T follicular helper cell (primary cell): Measurements from ENCODE around the gene KHDC4.
"Not testable (repeated sequence)": the region's sequence is repeated elsewhere in the genome, so short reads cannot be mapped to it uniquely, and the experiment has no call there.

Experiments used
- DNase-seq: peaks from one replicate; pipeline ENCODE4 v3.0.0-alpha.2; 2020; ENCODE audit warnings: low read depth

Gene KHDC4

DNA sequence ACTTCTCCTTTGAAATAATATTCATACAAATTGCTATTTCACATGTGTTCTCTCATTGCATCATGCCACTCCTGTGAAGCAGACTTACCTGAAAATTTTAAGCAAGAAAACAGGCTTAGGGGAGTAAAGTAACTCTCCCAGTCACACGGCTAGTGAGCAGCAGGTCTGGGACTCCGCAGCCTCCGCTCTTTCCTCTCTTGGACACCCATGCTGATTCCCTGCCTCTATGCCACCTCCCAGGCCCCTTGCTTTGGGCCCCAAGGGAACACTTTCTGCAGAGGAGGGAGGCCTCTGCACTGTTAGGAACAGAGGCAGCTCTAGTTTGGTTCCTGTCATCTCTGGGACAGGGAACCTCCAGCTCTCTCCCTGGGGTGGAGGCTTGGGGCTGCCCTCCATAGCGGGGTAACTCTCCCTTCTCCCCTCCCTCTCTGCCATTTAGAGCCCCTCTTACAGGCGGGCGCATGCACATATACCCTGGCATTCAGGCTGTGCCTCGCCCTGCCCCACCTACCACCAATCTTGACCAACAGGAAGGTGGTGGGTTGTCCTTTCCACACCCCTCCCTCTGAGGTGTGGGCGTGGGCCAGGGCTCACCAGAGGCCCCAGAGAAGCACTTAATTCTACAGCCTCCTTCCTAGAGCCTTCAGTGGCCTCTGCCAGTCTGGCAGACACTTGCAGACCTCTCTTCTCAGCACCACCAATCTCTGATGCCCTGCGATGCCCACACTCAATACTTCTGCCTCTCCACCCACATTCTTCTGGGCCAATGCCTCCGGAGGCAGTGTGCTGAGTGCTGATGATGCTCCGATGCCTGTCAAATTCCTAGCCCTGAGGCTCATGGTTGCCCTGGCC is 7.0 kb upstream of the KHDC4 start, which contains the start of gene RXFP4:
TSS of gene RXFP4 (plus strand) at position 646 of the 852 bp plus-strand sequence. CDS start at position 718, 72 bp downstream.
- DNase-seq = no peak

DNA sequence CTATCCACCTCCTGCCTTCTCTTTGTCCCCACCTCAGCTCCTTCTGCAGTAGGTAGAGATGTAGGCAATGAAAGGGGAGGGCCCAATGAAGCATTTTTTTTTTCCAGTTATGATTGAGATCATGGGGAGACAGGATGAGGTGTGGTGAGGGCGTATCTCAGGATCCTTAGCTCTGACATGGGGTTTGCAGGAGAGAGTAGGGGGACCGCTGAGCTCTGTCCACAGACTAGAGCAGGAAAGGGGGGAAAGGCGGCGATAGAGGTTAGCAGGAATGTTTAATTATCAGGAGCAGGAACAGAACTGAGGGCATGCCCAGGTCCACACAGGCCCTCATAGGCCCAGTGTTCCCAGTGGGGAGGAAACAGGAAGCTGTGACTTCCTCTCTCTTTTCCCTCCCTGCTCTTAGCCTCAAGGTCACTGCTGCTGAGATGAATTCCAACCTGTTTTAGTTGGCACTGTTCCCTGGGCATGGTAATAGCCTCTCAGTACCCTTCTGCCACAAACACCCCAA is 6.3 kb upstream of the KHDC4 start:
- no peak for DNase-seq

DNA sequence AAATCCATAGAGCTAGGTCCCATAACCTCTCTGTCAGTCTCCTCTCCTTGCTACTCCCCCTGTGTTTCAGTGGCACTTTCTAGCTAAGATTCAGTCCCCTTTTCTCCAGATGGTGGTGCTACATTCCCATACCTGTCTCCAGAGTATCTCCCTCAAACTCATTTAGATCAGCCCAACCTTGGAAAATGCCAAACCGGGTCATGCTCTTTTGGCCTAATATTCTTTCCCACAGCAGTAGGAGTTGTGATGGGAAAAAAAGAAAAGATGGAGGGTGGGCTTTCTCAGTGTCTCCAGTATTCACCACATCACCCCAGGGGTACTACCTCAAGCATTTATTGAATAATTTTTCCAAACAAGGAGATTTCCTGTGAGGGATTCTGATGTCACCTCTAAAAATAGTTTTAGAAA is 4.0 kb upstream of the KHDC4 start:
- no peak for DNase-seq

DNA sequence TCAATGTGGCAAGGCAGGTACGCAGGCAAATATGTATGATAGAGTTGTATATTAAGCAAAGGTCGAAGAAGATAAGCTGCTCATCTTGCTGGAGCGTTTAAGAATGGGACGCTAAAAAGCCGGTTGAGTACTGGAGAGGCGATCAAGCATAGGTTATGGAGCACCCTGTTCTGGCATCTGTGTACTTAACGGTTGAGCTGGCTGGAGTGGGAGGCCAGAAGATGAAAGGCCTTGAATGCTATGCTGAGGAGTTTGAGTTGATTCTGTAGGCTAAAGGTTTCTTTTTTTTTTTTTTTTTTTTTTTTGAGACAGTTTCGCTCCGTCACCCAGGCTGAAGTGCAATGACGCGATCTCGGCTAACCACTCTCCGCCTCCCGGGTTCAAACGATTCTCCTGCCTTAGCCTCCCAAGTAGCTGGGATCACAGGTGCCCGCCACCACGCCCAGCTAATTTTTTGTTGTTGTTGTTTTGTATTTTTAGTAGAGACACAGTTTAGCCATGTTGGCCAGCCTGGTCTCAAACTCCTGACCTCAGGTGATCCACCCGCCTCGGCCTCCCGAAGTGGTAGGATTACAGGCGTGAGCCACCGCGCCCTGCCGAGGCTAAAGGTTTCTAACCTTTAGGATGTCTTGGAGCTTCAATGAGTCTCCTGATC is 850 bp upstream of the KHDC4 start:
- no peak for DNase-seq

DNA sequence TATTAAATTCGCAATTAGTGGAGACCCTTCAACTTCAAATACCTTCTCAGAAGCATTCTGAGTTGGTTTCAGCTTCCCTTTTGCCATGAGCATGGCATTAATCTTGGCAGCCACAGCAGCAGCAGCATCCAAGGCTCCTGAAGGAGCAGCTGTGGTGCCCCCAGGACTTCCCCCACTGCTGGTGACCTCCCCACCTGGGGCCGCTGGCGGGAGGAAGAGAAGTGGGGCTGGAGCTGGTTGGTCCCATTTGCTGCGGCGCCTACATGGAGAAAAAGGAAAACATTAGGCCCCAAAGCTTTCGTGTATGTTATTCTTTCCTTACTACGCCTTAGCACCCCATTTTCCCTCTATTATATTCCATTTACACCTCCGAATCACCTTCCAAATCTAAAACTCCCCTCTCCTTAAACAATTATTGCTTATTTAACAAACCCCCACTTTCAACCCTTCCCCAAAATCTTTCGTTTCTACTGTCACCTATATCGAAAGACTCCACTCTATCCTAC is 569 bp downstream of the KHDC4 start:
- DNase-seq = no peak

DNA sequence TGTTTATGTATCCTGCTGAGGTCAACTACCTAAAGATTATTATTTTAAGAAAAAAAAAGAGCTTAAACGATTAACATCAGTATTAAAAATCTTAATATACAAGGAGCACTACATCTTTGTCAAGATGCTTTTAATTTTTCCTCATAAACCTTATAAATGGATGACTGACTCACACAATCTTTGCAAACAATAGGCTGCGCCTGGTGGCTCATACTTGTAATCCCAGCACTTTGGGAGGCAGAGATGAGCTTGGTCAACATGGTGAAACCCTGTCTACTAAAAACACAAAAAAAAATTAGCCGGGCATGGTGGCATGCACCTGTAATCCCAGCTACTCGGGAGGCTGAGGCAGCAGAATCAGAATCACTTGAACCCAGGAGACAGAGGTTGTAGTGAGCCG is 1.7 kb downstream of the KHDC4 start:
- no peak for DNase-seq

DNA sequence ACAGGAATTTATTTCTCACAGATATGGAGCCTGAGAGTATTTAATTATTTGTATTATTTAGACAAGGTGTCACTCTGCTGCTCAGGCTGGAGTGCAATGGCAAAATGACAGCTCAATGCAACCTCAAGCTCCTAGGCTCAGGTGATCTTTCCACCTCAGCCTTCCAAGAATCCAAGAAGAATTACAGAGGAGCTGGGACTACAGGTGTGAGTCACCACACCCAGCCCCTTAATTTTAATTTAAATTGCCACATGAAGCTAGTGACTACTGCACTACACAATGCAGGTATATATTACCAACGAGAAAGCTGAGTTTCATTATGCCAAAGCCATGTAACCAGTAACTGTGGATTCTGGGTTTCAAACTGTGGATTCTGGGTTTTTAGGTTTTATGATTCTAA is 2.1 kb downstream of the KHDC4 start:
- DNase-seq = no peak

DNA sequence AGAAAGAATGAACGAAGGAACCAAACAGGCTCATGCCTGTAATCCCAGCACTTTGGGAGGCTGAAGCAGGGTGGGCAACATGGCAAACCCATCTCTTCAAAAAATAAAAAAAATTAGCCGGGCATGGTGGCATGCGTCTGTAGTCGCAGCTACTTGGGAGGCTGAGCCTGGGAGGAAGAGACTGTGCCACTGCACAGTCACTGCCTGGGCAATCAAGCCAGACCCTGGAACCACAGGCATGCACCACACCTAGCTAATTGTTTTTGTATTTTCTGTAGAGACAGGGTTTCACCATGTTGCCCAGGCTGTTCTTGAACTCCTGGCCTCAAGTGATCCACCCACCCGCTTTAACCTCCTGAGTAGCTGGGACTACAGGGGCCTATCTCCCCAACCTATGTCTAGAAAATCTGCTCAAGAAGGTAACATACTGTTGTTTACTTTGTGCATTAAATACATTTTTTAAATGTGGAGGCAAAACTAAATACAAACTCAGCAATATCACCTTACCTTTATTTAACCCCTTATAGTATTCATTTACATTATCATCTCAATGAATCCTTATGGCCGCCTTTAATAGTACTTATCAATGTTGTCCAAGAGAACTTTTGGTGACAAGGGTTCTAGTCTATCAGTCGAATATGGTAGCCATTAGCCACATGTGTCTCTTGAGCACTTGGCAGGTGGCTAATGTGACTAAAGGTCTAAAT is 2.7 kb downstream of the KHDC4 start:
- DNase-seq = no peak

DNA sequence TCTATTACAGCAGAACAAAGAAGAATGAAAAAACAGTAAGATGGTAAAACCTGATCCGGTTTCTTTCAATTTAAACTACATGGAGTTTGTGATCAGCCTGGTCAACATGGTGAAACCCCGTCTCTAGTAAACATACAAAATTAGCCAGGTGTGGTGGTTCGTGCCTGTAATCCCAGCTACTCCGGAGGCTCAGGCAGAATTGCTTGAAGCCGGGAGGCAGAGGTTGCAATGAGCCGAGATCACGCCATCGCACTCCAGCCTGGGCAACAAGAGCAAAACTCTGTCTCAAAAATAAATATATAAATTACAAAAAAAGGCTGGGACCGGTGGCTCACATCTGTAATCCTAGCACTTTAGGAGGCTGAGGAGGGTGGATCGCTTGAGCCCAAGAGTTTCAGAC is 3.5 kb downstream of the KHDC4 start:
- not testable (repeated sequence) for DNase-seq

DNA sequence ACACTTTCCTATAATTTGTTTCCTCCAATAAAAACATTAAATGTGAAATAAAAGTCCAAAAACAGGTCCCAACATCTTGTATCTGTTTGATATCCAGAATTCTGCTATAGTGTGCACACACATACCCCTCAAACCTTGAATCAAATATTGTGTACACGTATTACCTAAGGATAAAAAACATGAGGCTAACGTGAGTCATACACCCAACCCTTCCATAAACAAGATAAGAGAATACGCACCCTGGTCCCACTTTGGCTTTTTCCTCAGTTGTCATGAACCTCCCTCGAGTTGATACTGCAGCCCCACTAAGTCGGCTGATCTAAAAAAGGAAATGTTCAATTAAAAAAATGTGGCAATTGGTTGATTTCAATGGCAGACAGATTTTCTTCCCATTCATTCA is 5.2 kb downstream of the KHDC4 start:
- no peak for DNase-seq

DNA sequence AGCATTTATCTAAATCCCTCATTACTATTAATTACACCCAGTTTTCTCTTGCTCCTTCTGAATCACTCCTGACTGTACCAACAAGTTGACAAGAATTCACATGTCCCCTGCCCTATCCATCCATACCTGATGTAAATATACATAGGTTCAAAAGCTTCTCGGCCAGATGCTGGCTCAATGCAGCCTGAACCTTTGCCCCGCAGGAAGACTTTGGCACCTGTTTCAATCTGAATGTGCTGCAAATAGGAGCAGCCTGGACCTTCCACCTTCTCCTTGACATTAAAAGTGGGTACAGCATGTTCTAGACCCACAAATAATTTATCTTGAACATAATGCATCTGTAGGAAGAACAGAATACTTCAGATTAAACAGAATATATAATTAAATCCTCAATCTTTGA is 8.7 kb downstream of the KHDC4 start:
- no peak for DNase-seq

DNA sequence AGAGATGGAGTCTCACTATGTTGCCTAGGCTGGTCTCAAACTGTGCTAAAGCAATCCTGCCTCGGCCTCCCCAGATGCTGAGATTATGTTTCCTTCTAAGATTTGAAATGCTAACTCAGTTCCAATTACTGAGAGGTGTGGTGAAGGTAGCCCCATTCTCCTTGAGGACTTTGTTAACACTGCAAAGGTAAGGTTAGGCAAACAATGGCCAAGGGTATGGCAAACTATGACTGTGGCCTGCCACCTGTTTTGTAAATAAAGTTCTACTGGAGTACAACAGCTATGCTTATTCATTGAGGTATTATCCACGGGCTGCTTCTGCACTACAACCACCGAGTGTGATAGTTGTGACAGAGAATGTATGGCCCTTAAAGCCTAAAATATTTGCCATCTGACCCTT is 13.5 kb downstream of the KHDC4 start:
- no peak for DNase-seq

DNA sequence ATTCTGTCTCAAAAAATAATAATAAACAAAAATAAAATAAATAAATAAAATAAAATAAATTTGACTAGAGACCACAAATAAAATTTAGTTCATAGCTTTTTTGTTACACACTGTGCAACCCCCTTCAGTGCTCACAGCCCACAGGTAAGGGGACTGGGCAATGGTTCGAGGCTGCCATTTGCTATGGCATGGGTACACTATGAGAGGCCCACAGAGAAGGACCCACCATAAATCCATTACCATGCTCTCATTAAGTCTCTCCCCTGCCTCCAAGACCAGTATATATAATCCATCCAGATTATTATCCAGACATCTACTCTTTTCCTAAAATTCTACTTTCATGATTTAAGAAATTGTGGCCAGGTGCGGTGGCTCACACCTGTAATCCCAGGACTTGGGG is 14.4 kb downstream of the KHDC4 start:
- DNase-seq = no peak

DNA sequence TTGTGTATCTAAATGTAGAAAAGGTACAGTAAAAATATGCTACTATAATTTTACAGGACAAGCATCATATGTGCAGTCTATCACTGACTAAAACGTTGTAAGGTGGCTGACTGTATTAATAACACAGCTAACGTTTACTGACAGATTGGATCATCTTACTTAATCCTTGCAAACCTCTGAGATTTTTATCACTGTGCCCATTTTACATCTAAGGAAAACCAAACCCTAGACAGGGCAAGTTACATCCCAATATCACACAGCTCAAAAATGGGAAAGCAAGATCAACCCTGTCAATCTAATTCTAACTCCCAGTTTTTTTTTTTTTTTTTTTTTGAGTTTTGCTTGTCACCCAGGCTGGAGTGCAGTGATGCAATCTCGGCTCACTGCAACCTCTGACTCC is 15.6 kb downstream of the KHDC4 start:
- no peak for DNase-seq

DNA sequence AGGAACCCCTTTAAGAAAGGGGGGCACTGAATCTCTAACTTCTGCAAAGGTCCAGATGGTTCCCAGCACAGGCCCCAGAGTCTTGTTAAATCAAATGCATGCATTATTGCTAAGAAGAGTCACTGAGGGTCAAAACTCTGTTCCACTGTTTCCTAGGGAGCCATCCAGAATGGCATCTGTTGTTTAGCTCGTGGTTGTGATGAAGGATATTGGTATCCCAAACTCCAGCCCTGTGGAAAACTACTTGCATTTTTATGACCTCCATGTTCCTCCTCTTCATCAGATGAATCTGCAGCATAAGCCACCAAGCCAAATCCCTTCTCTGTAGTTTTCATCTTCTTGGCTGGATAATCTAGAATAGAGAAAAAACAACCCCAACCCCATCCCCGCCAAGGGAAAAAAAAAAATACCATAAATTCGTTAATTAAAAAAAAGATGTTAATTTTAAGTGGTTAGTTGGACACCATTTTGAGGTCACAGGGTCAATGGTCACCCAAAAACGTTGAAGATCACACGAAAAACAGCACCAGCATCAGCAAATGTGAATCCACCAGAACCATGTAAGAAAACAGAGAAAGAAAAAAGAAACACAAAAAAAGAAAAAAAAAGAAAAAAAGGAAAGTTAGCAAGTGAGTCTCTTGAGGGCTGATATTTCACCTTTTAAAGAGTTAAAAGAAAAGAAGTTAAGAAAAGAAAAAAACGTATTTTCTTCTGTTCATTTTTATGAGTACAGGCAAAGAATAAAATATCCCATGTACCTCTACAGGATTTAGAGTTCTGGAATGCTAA is 20.1 kb downstream of the KHDC4 start:
- DNase-seq = no peak

DNA sequence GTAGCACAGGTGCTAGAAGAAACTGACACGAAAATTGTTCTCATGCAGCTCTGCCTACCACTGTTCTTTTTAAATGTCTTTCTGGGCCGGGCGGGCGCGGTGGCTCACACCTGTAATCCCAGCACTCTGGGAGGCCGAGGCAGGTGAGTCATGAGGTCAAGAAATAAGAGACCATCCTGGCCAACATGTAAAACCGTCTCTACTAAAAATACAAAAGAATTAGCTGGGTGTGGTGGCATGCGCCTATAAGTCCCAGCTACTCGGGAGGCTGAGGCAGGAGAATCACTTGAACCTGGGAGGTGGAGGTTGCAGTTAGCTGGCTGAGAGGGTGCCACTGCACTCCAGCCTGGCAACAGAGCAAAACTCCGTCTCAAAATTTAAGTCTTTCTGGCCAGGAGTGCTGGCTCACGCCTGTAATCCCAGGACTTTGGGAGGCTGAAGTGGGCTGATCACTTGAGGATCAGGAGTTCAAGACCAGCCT is 22.1 kb downstream of the KHDC4 start:
- DNase-seq = no peak

DNA sequence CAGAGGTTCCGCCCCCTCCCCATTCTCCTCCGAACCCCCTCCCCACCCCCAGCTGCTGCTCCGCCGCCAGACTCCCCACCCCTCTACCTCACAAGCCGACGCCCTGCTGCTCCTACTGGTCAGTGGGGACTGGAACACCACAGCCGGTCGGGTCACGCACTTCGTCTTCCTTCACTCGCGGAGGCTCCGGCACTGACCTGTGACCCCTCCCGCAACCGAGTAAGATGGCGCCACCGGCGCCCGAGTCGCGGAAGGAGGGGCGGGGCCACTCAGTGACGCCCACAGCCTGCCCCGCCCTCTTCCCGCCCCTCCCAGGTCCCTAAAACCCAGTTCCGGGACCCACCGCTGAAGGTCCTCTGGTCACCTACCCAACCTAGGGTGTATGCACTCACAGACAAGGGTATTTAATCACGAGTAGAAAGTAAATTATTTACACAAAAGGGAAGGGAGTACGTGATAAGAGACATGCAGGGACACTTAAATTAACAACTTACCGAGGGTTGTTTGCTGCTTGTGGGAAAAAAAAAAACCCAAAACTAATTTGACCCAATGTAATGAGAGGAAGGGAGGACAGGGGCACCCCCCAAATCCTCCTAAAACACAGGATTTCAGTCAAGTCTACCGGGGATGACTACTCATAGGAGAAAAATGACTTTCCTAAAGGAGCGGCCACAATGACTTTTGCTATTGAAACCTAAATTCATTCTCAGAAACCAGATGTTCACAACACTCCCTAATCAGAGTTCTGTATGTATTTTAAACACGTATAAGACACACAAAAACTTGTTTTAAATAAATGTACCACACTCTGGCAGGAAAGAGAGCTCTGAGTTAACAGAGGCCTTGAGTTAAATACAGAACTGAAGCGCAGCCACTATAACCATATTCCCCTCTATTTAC is 22.8 kb downstream of the KHDC4 start, which contains the start of gene RIT1:
TSS of gene RIT1 (minus strand) at position 194 of the 900 bp plus-strand sequence. CDS start 588 bp downstream, outside the sequence.
- DNase-seq = peak; percentile 80

DNA sequence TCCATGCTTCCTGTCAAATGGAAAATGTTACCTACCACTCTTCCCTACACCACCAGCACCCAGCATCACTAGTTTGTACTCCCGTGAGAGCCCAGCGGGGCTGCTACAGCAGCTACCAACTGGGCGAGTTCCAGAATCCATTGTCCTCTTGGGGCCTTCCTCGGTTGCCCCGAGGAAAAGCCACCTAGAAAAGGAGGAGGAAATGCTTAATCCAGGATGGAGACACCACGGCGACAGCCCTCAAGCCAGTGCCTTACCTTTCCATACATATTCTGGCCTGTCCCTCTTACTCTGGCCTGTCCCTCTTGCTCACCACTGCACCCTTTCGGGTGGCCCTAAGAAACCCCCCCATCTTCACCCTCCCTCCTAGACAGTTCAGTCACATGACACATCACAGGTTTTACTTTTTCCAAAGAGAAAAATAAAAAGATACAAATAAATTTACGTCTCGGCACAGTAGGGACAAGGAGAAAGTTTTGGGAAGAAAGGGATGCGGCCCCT is 23.5 kb downstream of the KHDC4 start:
- DNase-seq = no peak

DNA sequence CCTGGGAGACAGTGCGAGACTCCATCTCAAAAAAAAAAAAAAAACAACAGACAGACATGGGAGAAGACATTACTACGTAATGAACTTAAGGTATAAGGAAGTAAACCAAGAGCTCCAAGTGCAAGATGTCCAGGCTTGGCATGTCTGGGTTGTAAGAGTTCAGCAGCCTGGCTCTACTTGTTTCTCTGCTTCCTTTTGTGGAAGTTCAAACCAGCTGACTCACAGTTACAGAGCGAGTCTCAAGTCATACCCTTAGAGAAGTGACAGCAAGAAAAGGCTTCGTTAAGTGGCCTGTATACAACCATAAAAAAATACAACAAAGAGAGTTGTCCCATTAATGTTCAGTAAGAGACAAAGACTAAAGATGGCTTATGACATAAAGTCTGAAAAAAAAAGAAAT is 24.3 kb downstream of the KHDC4 start:
- DNase-seq = no peak

DNA sequence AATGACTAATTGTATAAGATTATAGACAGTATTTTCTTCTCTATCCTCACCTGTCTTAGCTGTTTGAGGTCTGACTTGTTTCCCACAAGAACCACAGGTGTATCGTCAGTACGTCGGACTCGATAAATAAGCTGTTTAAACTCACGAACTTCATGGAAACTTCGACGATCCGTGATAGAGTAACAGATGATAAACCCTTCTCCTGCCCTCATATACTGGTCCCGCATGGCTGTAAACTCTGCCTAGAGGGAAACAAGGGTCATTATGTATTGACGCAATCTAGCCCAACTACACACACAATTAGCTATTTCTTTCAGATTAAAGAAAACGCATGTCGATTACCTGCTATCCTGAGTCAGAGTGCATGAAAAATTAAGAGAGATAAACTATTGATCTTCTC is 30.0 kb downstream of the KHDC4 start:
- no peak for DNase-seq
